Dendritic cell treated with granulocyte-macrophage colony-stimulating factor and Interleukin-4, amounts not matched to agents 40 ng/mL and 50 ng/mL, for 4 days (primary cell): Measurements from ENCODE around the gene ASIP.
A peak's percentile ranks its signal among the peaks of the same experiment; 100 is the strongest.
"Not testable (repeated sequence)": the region's sequence is repeated elsewhere in the genome, so short reads cannot be mapped to it uniquely, and the experiment has no call there.

Source experiments
- H3K27ac Mint-ChIP-seq: one replicate; pipeline ENCODE4 v1.8.0; 2022; ENCODE audit warnings: mild to moderate bottlenecking, mixed read lengths
- H3K27me3 Mint-ChIP-seq: one replicate; pipeline ENCODE4 v1.8.0; 2022; ENCODE audit warnings: mild to moderate bottlenecking, mixed read lengths
- H3K36me3 Mint-ChIP-seq: one replicate; pipeline ENCODE4 v1.8.0; 2022; ENCODE audit warnings: low read depth, mixed read lengths
- H3K4me1 Mint-ChIP-seq: one replicate; pipeline ENCODE4 v1.8.0; 2022; ENCODE audit warnings: low read depth, mixed read lengths
- H3K4me3 Mint-ChIP-seq: one replicate; pipeline ENCODE4 v1.8.0; 2022; ENCODE audit warnings: mild to moderate bottlenecking, moderate library complexity, mixed read lengths
- H3K9me3 Mint-ChIP-seq: one replicate; pipeline ENCODE4 v1.8.0; 2022; ENCODE audit warnings: mixed read lengths
- intact Hi-C: fragments of 100-400 bp; cut with micrococcal nuclease; formaldehyde crosslinking; loops from one replicate; pipeline ENCODE4 v1.15.0; 2022

Gene ASIP

GRCh38 chr20:34240693-34241615 is at the start of gene ASIP:
Gene ASIP (plus strand): TSS chr20:34241423. CDS start chr20:34260375, 18,952 bp downstream.
- intact Hi-C loops = no loop called here
- Mint-ChIP-seq H3K9me3 (peaks cover 30% of the 10 kb centered on the region), H3K4me1 (peaks cover 32% of the 10 kb centered on the region), H3K36me3 (no peaks in the 10 kb centered on the region), H3K4me3 (no peak within 1 kb of the TSS), H3K27me3 (peaks cover 9% of the 10 kb centered on the region), H3K27ac (peak within 1 kb of the TSS; percentile 67)

DNA sequence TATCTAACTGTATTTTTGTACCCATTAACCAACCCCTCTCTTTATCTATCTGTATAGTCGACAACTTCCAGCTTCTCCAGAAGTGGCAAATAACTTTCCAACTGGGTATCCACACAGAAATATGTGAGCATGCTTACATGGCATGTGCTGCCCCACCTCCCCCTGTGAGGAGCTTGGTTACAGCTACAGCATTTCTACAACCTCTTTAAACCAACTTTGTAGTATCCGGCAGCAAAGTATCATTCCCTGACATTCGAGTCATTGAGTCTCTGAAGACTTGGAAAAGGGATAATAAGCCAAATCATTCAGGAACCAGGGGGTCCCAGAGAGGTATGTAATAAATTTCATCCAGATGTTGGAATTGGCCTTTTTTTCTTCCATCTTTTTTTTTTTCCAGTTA is 48.2 kb upstream of the ASIP start:
- peaks cover 19% of the 10 kb centered on the region for H3K4me1 Mint-ChIP-seq
- H3K27ac Mint-ChIP-seq = no peak overlapping the region
- no peaks in the 10 kb centered on the region for H3K9me3 Mint-ChIP-seq
- intact Hi-C loops = loop anchor here (10.0 kb wide), 1 partner anchor 332 kb away; no protein-coding TSS in a partner anchor
- H3K27me3 Mint-ChIP-seq = peaks cover 22% of the 10 kb centered on the region
- H3K4me3 Mint-ChIP-seq = no peak overlapping the region
- H3K36me3 Mint-ChIP-seq = no peaks in the 10 kb centered on the region

GRCh38 chr20:34199183-34199582 is 42.0 kb upstream of the ASIP start:
- Mint-ChIP-seq H3K36me3 (no peaks in the 10 kb centered on the region), H3K27me3 (peaks cover 11% of the 10 kb centered on the region), H3K4me3 (no peak overlapping the region), H3K9me3 (no peaks in the 10 kb centered on the region), H3K4me1 (peaks cover 21% of the 10 kb centered on the region), H3K27ac (peak overlapping the region; percentile 60)
- intact Hi-C loops = loop anchor here (10.0 kb wide), 1 partner anchor 326 kb away; no protein-coding TSS in a partner anchor

- Mint-ChIP-seq H3K27ac (peak overlapping the region; percentile 60), H3K9me3 (no peaks in the 10 kb centered on the region), H3K36me3 (no peaks in the 10 kb centered on the region), H3K4me3 (no peak overlapping the region), H3K27me3 (peaks cover 5% of the 10 kb centered on the region), H3K4me1 (peaks cover 16% of the 10 kb centered on the region)
- intact Hi-C loops = loop anchor here (5.0 kb wide), 1 partner anchor 47 kb away; no protein-coding TSS in a partner anchor
Measured at GRCh38 chr20:34200023-34200422, 41.2 kb upstream of the ASIP start.

- H3K27me3 Mint-ChIP-seq = peaks cover 17% of the 10 kb centered on the region
- no peak overlapping the region for H3K4me3 Mint-ChIP-seq
- peaks cover 15% of the 10 kb centered on the region for H3K4me1 Mint-ChIP-seq
- H3K9me3 Mint-ChIP-seq = peaks cover 11% of the 10 kb centered on the region
- no peaks in the 10 kb centered on the region for H3K36me3 Mint-ChIP-seq
- intact Hi-C loops = loop anchor here (5.0 kb wide), 1 partner anchor 46 kb away; no protein-coding TSS in a partner anchor
- no peak overlapping the region for H3K27ac Mint-ChIP-seq
Measured at GRCh38 chr20:34201531-34201930, 39.7 kb upstream of the ASIP start.

- H3K36me3 Mint-ChIP-seq, intact Hi-C loops, H3K4me1 Mint-ChIP-seq, H3K27ac Mint-ChIP-seq: not testable (repeated sequence)
- Mint-ChIP-seq H3K4me3 (peak overlapping the region; percentile 32), H3K27me3 (peaks cover 19% of the 10 kb centered on the region), H3K9me3 (peaks cover 12% of the 10 kb centered on the region)
Measured at GRCh38 chr20:34205172-34205880, 35.9 kb upstream of the ASIP start.

- peaks cover 21% of the 10 kb centered on the region for H3K9me3 Mint-ChIP-seq
- H3K36me3 Mint-ChIP-seq = no peaks in the 10 kb centered on the region
- H3K27me3 Mint-ChIP-seq = peaks cover 15% of the 10 kb centered on the region
- no peak overlapping the region for H3K4me3 Mint-ChIP-seq
- no peak overlapping the region for H3K27ac Mint-ChIP-seq
- H3K4me1 Mint-ChIP-seq = no peaks in the 10 kb centered on the region
- intact Hi-C loops = no loop called here
Measured at GRCh38 chr20:34209111-34209510, 32.1 kb upstream of the ASIP start.

GRCh38 chr20:34210271-34210670 is 31.0 kb upstream of the ASIP start:
- no peak overlapping the region for H3K4me3 Mint-ChIP-seq
- no peaks in the 10 kb centered on the region for H3K4me1 Mint-ChIP-seq
- peaks cover 12% of the 10 kb centered on the region for H3K27me3 Mint-ChIP-seq
- peaks cover 21% of the 10 kb centered on the region for H3K9me3 Mint-ChIP-seq
- H3K27ac Mint-ChIP-seq = no peak overlapping the region
- intact Hi-C loops = no loop called here
- no peaks in the 10 kb centered on the region for H3K36me3 Mint-ChIP-seq

- Mint-ChIP-seq H3K27me3 (peaks cover 2% of the 10 kb centered on the region), H3K4me1 (peaks cover 7% of the 10 kb centered on the region), H3K9me3 (peaks cover 9% of the 10 kb centered on the region), H3K4me3 (no peak overlapping the region), H3K27ac (no peak overlapping the region), H3K36me3 (no peaks in the 10 kb centered on the region)
- intact Hi-C loops = no loop called here
Measured at GRCh38 chr20:34211591-34211990, 29.6 kb upstream of the ASIP start.

- Mint-ChIP-seq H3K4me1 (peaks cover 7% of the 10 kb centered on the region), H3K9me3 (peaks cover 9% of the 10 kb centered on the region), H3K27ac (no peak overlapping the region), H3K36me3 (no peaks in the 10 kb centered on the region), H3K27me3 (peaks cover 13% of the 10 kb centered on the region), H3K4me3 (no peak overlapping the region)
- intact Hi-C loops = no loop called here
Measured at GRCh38 chr20:34213213-34213612, 28.0 kb upstream of the ASIP start.

DNA sequence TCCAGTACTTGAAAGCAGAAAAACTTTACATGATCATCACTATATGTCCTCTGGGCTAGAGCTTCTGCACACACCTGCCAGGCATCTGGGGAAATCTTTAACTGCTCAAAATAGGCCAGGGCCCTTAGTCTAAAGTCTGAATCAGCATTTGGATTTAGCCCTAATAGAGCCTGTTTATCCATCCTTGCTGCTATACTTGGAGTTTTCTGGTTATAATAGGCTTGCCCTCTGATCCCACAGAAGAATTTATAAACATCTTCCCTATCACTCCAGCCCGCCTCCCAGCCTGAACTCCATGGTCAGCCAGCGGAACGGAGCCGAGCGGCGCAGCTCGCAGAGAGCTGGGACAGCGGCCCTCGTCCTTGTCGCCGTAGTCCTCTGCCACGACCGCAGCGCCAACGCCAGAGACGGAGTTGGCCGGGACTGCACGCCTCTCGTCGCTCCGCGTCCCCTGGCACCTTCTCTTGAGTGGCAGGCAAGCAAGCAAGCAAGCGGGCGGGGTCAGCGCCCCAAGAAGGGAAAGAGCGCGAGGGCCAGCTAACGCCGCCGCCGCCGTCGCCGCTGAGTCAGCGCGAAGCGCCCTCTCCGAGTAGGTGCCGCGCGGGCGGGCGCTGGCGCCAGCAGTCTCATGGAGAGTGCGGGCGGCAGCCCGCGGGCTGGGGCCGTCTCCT is 25.4 kb upstream of the ASIP start:
- H3K9me3 Mint-ChIP-seq = peaks cover 9% of the 10 kb centered on the region
- intact Hi-C loops = no loop called here
- H3K36me3 Mint-ChIP-seq = no peaks in the 10 kb centered on the region
- peak overlapping the region; percentile 82 for H3K4me3 Mint-ChIP-seq
- peaks cover 14% of the 10 kb centered on the region for H3K4me1 Mint-ChIP-seq
- H3K27ac Mint-ChIP-seq = peak overlapping the region; percentile 88
- peaks cover 31% of the 10 kb centered on the region for H3K27me3 Mint-ChIP-seq

GRCh38 chr20:34216382-34216742 is 24.9 kb upstream of the ASIP start:
- Mint-ChIP-seq H3K36me3 (no peaks in the 10 kb centered on the region), H3K9me3 (peaks cover 9% of the 10 kb centered on the region), H3K4me1 (peaks cover 19% of the 10 kb centered on the region), H3K27me3 (peaks cover 31% of the 10 kb centered on the region), H3K27ac (peak overlapping the region; percentile 88), H3K4me3 (peak overlapping the region; percentile 82)
- intact Hi-C loops = no loop called here

DNA sequence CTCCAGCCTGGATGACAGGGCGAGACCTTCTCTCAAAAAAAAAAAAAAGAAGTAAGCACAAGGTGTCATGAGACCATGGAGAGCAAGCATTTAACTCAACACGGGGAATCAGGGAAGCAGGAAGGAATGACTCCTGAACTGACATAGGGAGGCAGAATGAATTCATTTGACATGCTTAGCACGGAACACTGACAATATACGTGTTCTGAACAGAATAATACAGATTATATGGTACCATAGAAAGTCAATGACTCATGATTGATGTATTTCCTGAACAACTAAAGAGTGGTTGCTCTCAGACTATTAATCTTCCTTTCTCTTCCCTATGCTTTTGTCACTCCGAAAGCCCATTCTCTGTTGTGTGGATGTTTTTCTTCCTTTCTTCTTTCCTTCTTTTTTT is 20.7 kb upstream of the ASIP start:
- Mint-ChIP-seq H3K4me3 (no peak overlapping the region), H3K9me3 (no peaks in the 10 kb centered on the region), H3K36me3 (no peaks in the 10 kb centered on the region), H3K4me1 (peaks cover 32% of the 10 kb centered on the region), H3K27ac (peak overlapping the region; percentile 68), H3K27me3 (peaks cover 31% of the 10 kb centered on the region)
- intact Hi-C loops = no loop called here

DNA sequence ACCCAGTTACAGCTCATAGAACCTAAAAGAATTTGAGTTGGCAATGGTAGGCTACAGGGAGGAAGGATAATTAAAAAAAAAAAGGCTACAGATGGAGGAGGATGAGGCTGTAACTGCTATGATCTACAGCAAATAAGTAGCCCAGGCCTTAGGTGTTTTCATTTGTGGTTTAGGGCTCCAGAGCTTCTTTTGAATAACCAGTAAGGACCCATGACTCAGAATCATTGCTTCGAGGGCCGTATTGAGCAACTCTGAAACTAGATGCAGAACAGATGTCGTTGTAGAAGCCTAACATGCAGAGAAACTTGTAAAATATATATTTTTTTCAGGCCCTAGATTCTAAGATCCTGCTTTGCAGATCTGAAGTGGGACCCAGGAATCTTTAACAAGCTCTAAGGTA is 19.0 kb upstream of the ASIP start:
- H3K27me3 Mint-ChIP-seq = peaks cover 27% of the 10 kb centered on the region
- H3K4me1 Mint-ChIP-seq = peaks cover 26% of the 10 kb centered on the region
- H3K27ac Mint-ChIP-seq = no peak overlapping the region
- no peaks in the 10 kb centered on the region for H3K9me3 Mint-ChIP-seq
- H3K36me3 Mint-ChIP-seq = no peaks in the 10 kb centered on the region
- H3K4me3 Mint-ChIP-seq = no peak overlapping the region
- intact Hi-C loops = no loop called here
